ENCODE results near the gene APOC4.

- TF ChIP-seq POLR2A (IDR thresholded peaks at IDR 0.05): no peak
- no peak for TF ChIP-seq CTCF (IDR thresholded peaks at IDR 0.05)
These were observed 12.2 kb downstream of the APOC4 start for GRCh38 chr19:44954278-44954648.

Measured in prostate gland (tissue), 2 donors.